Left lobe of liver (tissue), 2 donors: ENCODE data around the gene TMUB2. TPM values are rescaled to one million over a fixed set of nuclear protein-coding genes. Genes with fewer than 3 reads are reported as not detected.
A peak's percentile ranks its signal among the peaks of the same experiment; 100 is the strongest.
"Not testable (repeated sequence)": the region's sequence is repeated elsewhere in the genome, so short reads cannot be mapped to it uniquely, and the experiment has no call there.

Source experiments
- ATAC-seq: fragments of 200-7000 bp; cut with Tn5 transposase; one replicate; pipeline ENCODE4 v1.9.1; 2020; ENCODE audit warnings: mild to moderate bottlenecking, moderate library complexity
- DNase-seq: peaks from one replicate; pipeline ENCODE4 v3.0.0-alpha.2; 2020; ENCODE audit warnings: low spot score
- total RNA-seq: library from RNA; stranded (reverse); gene quantifications from one replicate; pipeline ENCODE4 v1.2.1, GENCODE V29; 2021
- donor health status: DM: no; HTN: no; CAD: no; lungs with moderate emphysema.
- donor health status: DM: no; HTN: yes; CAD: no.

TMUB2 gene
- total RNA-seq, 1 donor from 2014 or later: 14.3 TPM

- ATAC-seq (no peak), DNase-seq (no peak)
Measured at GRCh38 chr17:44217738-44218343, 31.1 kb downstream of the TMUB2 start.

DNA sequence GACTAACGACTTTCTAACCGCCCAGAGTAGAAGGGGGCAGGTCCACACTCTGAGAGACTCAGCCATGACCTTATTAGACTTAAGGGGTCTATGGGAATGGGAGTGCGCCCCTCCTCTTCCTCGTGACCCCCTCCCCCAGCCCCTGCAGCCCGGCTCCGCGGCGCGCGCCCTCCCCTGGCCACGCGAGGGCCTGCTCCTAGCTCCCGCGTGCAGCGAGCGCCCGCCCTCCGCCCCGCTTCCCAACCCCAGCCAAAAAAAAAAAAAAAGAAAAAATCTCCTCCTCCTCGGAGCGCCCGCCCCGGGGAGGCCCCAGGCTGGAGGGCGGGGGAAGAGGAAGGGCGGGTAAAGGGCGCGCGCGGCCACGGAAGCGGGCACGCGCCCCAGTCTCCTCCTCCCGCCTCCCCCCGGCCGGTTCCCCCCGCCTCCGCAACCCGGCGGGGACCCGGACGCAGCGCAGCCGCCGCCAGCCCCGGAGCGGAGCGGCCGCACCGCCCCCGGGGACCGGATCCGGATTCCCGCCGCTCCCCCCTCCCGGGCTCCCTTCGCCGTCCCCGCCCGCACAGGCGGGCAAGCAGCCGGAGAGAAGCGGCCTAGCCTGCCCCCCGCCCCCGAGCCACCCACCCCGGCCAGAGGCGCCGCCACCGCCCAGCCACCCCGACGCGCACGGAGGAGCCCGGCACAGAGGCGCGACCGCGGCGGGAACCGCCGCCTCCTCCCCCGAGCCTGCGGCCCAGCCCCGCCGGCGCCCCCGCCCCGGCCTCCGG lies 31.8 kb downstream of the TMUB2 start:
- peak; percentile 90 for DNase-seq
- peak; percentile 73 for ATAC-seq

GRCh38 chr17:44219108-44219615 lies 32.4 kb downstream of the TMUB2 start:
- DNase-seq (peak; percentile 76), ATAC-seq (peak; percentile 40)

GRCh38 chr17:44219616-44220212 lies 32.9 kb downstream of the TMUB2 start, which contains the start of gene UBTF:
Gene UBTF (minus strand): TSS chr17:44219675. CDS start chr17:44218229, 1,446 bp downstream.
- DNase-seq (peak; percentile 68), ATAC-seq (peak; percentile 15)

- peak; percentile 30 for ATAC-seq
Measured at GRCh38 chr17:44220213-44221083, 33.7 kb downstream of the TMUB2 start.

GRCh38 chr17:44221084-44221861 lies 34.5 kb downstream of the TMUB2 start:
- peak; percentile 86 for DNase-seq
- ATAC-seq: peak; percentile 49

More at GRCh38 chr17:44220213-44221083, 33.7 kb downstream of the TMUB2 start:
- peak; percentile 61 for DNase-seq

DNA sequence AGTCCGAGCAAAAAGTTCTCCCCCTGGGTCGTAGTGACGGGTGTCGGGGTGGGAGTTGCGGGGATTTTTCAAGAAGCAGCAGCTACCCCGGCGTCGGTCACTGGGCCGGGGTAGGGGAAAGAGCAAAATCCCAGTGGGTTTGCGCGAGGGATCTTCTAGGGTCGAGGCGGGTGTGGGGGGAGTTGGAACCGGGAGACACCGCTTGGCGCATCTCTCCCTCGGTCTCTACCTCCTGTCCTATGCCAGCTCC lies 35.0 kb downstream of the TMUB2 start:
- no peak for DNase-seq
- no peak for ATAC-seq

DNA sequence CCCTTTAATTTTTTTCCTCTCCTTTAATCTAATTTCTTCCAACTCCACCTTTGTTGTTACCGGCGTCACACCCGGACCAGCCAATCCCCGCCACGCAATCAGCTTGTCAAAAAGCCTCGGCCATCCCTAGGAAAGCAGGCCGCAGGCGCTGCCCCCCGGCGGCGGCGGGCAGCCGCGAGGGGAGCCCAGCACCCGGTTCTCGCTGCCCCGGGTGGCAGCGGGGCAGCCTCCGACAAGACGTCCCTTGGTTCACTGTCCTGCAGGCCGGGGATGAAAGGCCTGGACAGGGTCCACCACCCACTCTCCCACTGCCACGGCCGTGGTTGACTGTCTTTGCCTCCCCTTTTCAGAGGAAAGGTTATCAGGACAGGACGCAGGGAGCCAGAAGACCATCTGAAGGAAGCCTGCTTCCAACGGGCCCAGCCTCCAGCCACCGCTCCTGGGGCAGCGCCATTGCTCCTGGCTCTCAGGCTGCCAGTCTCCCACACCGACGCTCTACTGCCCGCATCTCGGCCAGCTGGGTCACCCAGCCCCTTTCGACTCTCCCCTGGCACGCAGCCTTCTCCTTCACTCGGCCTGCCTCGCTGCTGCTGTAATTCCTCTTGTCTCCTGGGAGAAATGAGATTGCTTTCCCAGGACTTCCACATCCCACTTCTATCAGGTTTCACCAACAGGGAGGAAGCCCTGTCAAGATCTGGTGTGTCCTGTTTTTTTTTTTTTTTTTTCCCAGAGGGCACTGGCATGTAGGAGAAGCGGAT lies 35.5 kb downstream of the TMUB2 start:
- peak; percentile 24 for ATAC-seq
- peak; percentile 84 for DNase-seq

- peak; percentile 84 for DNase-seq
- ATAC-seq: peak; percentile 1
Measured at GRCh38 chr17:44223541-44224071, 36.8 kb downstream of the TMUB2 start.

- ATAC-seq (no peak), DNase-seq (no peak)
Measured at GRCh38 chr17:44229090-44229489, 42.3 kb downstream of the TMUB2 start.

DNA sequence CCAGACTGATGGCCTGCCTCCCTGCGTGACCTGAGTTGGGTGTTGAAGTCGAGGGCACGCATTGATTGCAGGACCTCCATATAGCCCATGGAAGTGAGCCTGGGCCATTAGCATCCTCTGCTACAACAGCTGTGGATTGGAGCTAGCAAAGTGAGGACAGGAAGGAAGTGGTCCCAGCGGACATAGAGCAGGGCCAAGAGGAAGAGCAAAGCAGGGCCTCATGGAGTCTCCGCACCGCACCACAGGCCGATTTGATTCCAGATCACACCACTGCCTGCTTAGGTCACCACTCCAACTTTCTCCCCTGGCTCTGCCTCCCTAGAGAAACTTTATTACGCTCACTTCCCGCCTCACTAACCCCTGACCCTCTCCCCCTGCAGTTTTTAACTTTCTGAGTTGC lies 43.4 kb downstream of the TMUB2 start:
- no peak for DNase-seq
- ATAC-seq: no peak

DNA sequence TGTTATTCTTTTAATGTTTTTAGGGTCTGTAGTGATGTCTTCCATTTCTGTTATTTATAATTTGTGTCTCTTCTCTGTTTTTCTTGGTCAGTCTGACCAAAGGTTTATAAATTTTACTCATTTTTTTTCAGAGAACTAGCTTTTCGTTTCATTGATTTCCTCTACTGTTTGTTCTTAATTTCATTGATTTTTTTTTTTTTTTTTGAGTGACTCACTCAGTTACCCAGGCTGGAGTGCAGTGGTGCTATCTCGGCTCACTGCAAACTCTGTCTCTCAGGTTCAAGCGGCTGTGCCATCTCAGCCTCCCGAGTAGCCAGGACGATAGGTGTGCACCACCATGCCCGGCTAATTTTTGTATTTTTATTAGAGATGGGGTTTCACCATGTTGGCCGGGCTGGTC lies 45.3 kb downstream of the TMUB2 start:
- ATAC-seq: no peak
- no peak for DNase-seq

DNA sequence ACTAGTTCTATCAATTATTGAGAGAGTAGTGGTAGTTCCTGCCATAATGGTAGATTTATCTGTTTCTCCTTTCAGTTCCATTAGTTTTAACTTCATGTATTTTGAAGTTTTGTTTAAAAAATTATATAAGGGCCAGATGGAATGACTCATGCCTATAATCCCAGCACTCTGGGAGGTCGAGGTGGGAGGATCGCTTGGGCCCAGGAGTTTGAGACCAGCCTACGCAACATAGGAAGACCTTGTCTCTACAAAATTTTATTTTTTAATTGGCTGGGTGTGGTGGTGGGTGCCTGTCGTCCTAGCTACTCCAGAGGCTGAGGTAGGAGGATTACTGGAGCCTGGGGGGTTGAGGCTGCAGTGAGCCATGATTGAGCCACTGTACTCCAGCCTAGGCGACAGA lies 46.8 kb downstream of the TMUB2 start:
- no peak for ATAC-seq

GRCh38 chr17:44235583-44235936 lies 48.8 kb downstream of the TMUB2 start:
- DNase-seq (no peak), ATAC-seq (no peak)

More for the DNA sequence above, 46.8 kb downstream of the TMUB2 start:
- no peak for DNase-seq

- DNase-seq (no peak), ATAC-seq (no peak)
Measured at GRCh38 chr17:44236444-44236991, 49.7 kb downstream of the TMUB2 start.

DNA sequence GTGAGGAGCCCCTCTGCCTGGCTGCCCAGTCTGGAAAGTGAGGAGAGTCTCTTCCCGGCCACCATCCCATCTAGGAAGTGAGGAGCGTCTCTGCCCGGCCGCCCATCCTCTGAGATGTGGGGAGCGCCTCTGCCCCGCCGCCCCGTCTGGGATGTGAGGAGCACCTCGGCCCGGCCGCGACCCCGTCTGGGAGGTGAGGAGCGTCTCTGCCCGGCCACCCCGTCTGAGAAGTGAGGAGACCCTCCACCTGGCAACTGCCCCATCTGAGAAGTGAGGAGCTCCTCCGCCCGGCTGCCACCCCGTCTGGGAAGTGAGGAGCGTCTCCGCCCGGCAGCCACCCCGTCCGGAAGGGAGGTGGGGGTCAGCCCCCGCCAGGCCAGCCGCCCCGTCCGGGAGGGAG lies 51.1 kb downstream of the TMUB2 start:
- not testable (repeated sequence) for DNase-seq, ATAC-seq

GRCh38 chr17:44241106-44241624 lies 54.4 kb downstream of the TMUB2 start:
- DNase-seq: no peak
- ATAC-seq: no peak
